ENCODE data around the gene VPS45. TPM values are rescaled to one million over a fixed set of nuclear protein-coding genes. Genes with fewer than 3 reads are reported as not detected.

VPS45 gene
- total RNA-seq, 1 donor = 36.9 TPM

DNA sequence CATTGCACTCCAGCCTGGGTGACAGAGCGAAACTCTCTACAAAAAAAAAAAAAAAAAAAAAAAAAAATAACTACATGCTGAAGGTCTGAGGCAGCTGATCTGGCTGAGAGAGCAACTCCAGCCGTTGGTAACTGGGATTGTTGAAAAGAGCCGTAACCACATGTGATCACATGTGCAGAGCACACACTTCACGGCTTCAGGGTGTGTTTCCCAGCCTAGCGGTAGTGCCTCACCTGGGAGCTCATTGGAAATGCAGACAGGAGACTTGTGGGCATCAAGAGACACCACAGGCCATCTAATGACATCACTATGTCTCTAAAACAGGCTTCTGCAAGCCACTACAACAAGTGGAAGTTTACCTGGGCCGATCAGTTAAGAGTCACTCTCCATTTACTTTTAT lies 45.2 kb upstream of the VPS45 start:
- TF ChIP-seq, protein P1, sequence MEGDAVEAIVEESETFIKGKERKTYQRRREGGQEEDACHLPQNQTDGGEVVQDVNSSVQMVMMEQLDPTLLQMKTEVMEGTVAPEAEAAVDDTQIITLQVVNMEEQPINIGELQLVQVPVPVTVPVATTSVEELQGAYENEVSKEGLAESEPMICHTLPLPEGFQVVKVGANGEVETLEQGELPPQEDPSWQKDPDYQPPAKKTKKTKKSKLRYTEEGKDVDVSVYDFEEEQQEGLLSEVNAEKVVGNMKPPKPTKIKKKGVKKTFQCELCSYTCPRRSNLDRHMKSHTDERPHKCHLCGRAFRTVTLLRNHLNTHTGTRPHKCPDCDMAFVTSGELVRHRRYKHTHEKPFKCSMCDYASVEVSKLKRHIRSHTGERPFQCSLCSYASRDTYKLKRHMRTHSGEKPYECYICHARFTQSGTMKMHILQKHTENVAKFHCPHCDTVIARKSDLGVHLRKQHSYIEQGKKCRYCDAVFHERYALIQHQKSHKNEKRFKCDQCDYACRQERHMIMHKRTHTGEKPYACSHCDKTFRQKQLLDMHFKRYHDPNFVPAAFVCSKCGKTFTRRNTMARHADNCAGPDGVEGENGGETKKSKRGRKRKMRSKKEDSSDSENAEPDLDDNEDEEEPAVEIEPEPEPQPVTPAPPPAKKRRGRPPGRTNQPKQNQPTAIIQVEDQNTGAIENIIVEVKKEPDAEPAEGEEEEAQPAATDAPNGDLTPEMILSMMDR (IDR thresholded peaks at IDR 0.05; ENCODE audit: extremely low read depth, low read depth, low read length) = no peak
- Histone ChIP-seq H3K36me3 (ENCODE audit: insufficient read depth, low read length) (no peaks in the 10 kb centered on the region), H2AFZ (ENCODE audit: low read length) (no peak overlapping the region), H3K9me3 (ENCODE audit: low read depth, low read length) (no peaks in the 10 kb centered on the region), H3K4me2 (ENCODE audit: insufficient read depth, low read length) (no peak overlapping the region), H3K4me3 (ENCODE audit: insufficient read depth, low read length) (no peak overlapping the region), H4K20me1 (ENCODE audit: insufficient read depth, low read length) (no peaks in the 10 kb centered on the region), H3K27ac (ENCODE audit: low read depth, low read length) (no peak overlapping the region), H3K79me2 (ENCODE audit: insufficient read depth, low read length) (no peaks in the 10 kb centered on the region), H3K27me3 (ENCODE audit: insufficient read depth, low read length) (no peaks in the 10 kb centered on the region), H3K4me1 (ENCODE audit: insufficient read depth, low read length) (peaks cover 6% of the 10 kb centered on the region)
- DNase-seq (ENCODE audit: insufficient read length, low spot score, missing footprints) = no peak

DNA sequence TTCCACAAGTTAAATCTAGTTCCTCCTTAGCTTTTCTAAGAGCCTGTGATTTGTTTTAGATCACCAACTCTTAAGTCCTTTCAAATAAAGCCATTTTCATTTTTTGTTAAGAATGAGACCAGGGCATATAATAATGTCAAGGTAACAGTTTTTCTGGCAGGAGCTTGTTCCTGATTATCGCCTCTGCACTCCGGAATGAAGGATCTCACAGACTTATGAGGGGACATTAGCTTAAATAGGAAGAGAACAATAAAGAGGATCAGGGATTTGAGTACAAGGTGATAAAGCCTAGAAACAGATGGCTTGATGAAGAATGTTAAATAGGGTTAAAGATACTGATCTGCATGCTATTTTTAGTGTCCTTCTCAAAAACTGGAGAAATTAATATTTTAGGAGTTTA lies 43.4 kb upstream of the VPS45 start:
- Histone ChIP-seq H3K27me3 (ENCODE audit: insufficient read depth, low read length) (no peaks in the 10 kb centered on the region), H3K4me2 (ENCODE audit: insufficient read depth, low read length) (no peak overlapping the region), H3K4me1 (ENCODE audit: insufficient read depth, low read length) (peaks cover 6% of the 10 kb centered on the region), H3K9me3 (ENCODE audit: low read depth, low read length) (no peaks in the 10 kb centered on the region), H3K27ac (ENCODE audit: low read depth, low read length) (no peak overlapping the region), H3K79me2 (ENCODE audit: insufficient read depth, low read length) (no peaks in the 10 kb centered on the region), H2AFZ (ENCODE audit: low read length) (no peak overlapping the region), H4K20me1 (ENCODE audit: insufficient read depth, low read length) (no peaks in the 10 kb centered on the region), H3K36me3 (ENCODE audit: insufficient read depth, low read length) (no peaks in the 10 kb centered on the region), H3K4me3 (ENCODE audit: insufficient read depth, low read length) (no peak overlapping the region)
- no peak for DNase-seq (ENCODE audit: insufficient read length, low spot score, missing footprints)
- TF ChIP-seq, protein P1 (IDR thresholded peaks at IDR 0.05; ENCODE audit: extremely low read depth, low read depth, low read length) = no peak

DNA sequence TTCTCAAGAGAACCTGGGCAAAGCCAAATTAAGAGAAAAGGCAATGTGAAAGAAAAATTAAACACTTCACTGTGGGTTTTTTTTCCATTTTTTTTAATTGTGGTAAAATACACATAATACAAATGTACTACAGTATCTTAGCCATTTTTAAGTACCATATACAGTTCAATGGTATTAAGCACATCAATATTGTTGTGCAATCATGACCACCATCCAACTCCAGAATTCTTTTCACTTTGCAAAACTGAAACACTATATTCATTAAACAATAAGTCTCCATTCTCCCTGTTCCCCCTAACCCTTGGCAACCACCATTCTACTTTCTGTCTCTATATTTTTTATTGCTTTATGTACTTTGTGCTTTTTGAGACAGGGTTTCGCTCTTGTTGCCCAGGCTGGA lies 39.3 kb upstream of the VPS45 start:
- H3K4me3 ChIP-seq (ENCODE audit: insufficient read depth, low read length) = no peak overlapping the region
- H3K27me3 ChIP-seq (ENCODE audit: insufficient read depth, low read length) = no peaks in the 10 kb centered on the region
- no peak overlapping the region for H2AFZ ChIP-seq (ENCODE audit: low read length)
- H3K79me2 ChIP-seq (ENCODE audit: insufficient read depth, low read length) = no peaks in the 10 kb centered on the region
- no peak overlapping the region for H3K4me2 ChIP-seq (ENCODE audit: insufficient read depth, low read length)
- TF ChIP-seq, protein P1 (IDR thresholded peaks at IDR 0.05; ENCODE audit: extremely low read depth, low read depth, low read length) = no peak
- H3K36me3 ChIP-seq (ENCODE audit: insufficient read depth, low read length) = no peaks in the 10 kb centered on the region
- H3K27ac ChIP-seq (ENCODE audit: low read depth, low read length) = no peak overlapping the region
- no peaks in the 10 kb centered on the region for H3K9me3 ChIP-seq (ENCODE audit: low read depth, low read length)
- no peaks in the 10 kb centered on the region for H3K4me1 ChIP-seq (ENCODE audit: insufficient read depth, low read length)
- no peak for DNase-seq (ENCODE audit: insufficient read length, low spot score, missing footprints)
- no peaks in the 10 kb centered on the region for H4K20me1 ChIP-seq (ENCODE audit: insufficient read depth, low read length)

DNA sequence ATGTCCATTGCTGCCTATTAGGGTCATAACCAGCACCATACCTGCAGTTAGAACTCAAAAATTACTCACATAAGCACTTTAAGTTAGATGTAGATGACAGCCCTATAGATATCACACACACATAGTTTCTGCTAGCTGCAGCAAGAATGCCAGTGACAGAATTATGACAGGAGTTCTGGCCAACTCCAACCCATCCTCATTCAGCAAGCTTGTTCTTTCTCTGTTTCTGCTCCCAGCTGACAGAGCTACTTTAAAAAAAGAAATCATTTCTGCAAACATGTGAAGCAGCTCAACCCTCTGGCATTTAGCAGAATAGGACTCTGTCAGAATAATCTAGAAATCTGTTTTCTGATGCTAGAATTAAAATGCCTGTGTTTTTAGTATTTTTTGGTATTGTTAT lies 33.2 kb upstream of the VPS45 start:
- Histone ChIP-seq H2AFZ (ENCODE audit: low read length) (no peak overlapping the region), H3K27me3 (ENCODE audit: insufficient read depth, low read length) (no peaks in the 10 kb centered on the region), H4K20me1 (ENCODE audit: insufficient read depth, low read length) (no peaks in the 10 kb centered on the region), H3K36me3 (ENCODE audit: insufficient read depth, low read length) (no peaks in the 10 kb centered on the region), H3K4me2 (ENCODE audit: insufficient read depth, low read length) (no peak overlapping the region), H3K27ac (ENCODE audit: low read depth, low read length) (no peak overlapping the region), H3K79me2 (ENCODE audit: insufficient read depth, low read length) (no peaks in the 10 kb centered on the region), H3K4me3 (ENCODE audit: insufficient read depth, low read length) (no peak overlapping the region), H3K9me3 (ENCODE audit: low read depth, low read length) (no peaks in the 10 kb centered on the region), H3K4me1 (ENCODE audit: insufficient read depth, low read length) (no peaks in the 10 kb centered on the region)
- DNase-seq (ENCODE audit: insufficient read length, low spot score, missing footprints) = no peak
- TF ChIP-seq, protein P1 (IDR thresholded peaks at IDR 0.05; ENCODE audit: extremely low read depth, low read depth, low read length) = no peak

Measured in osteoblast (primary cell).